ENCODE data around the gene CAPN14.

The CAPN14 gene

GRCh38 chr2:31163011-31163539 lies 54.2 kb downstream of the CAPN14 start (continued):
- TF ChIP-seq ZNF280D (tag by site-specific recombination; IDR thresholded peaks at IDR 0.05) (no peak), BCL11A (tag by site-specific recombination; IDR thresholded peaks at IDR 0.05; ENCODE audit: low read depth) (no peak), ZNF747 (tag by site-specific recombination; IDR thresholded peaks at IDR 0.05) (no peak), ZNF221 (tag by site-specific recombination; IDR thresholded peaks at IDR 0.05; ENCODE audit: borderline replicate concordance) (no peak), ZNF658 (tag by site-specific recombination; IDR thresholded peaks at IDR 0.05) (no peak), ZBTB8A (tag by site-specific recombination; IDR thresholded peaks at IDR 0.05) (no peak), ZNF280C (tag by site-specific recombination; IDR thresholded peaks at IDR 0.05) (no peak)

GRCh38 chr2:31161637-31162036 lies 55.7 kb downstream of the CAPN14 start:
- no peak overlapping the region for H3K4me3 ChIP-seq (ENCODE audit: low read depth, low read length)
- ChIA-PET POLR2A (no interaction called here), CTCF (interaction anchor here (0.7 to 1.9 kb wide), 3 partner anchors 8 to 172 kb away, joined by 3 to 8 read pairs (median 8); no protein-coding TSS in a partner anchor)
- no peaks in the 10 kb centered on the region for H3K36me3 ChIP-seq (ENCODE audit: control insufficient read depth in 2 of 2, insufficient read depth in 1 of 2, low read length in 2 of 2)
- no peak overlapping the region for H3K27ac ChIP-seq (ENCODE audit: extremely low read depth, low read depth, low read length)
- no peaks in the 10 kb centered on the region for H3K4me1 ChIP-seq (ENCODE audit: control insufficient read depth, insufficient read depth, low read length)
- H3K9me3 ChIP-seq (ENCODE audit: control insufficient read depth, insufficient read depth, low read depth, low read length), result no peaks in the 10 kb centered on the region
- no peak for TF ChIP-seq ZNF776 (tag by site-specific recombination; IDR thresholded peaks at IDR 0.05; ENCODE audit: borderline replicate concordance)
- TF ChIP-seq ZNF513 (tag by site-specific recombination; IDR thresholded peaks at IDR 0.05), result no peak
- TF ChIP-seq ZBTB6 (tag by site-specific recombination; IDR thresholded peaks at IDR 0.05), result no peak
- TF ChIP-seq ZNF184 (tag by site-specific recombination; IDR thresholded peaks at IDR 0.05), result no peak
- no peak for TF ChIP-seq ZNF549 (tag by site-specific recombination; IDR thresholded peaks at IDR 0.05)
- no peak for TF ChIP-seq ZNF155 (tag by site-specific recombination; IDR thresholded peaks at IDR 0.05)
- no peak for TF ChIP-seq PATZ1 (tag by site-specific recombination; IDR thresholded peaks at IDR 0.05)
- TF ChIP-seq ZNF169 (tag by site-specific recombination; IDR thresholded peaks at IDR 0.05), result no peak
- TF ChIP-seq ZBTB48 (tag by site-specific recombination; IDR thresholded peaks at IDR 0.05), result no peak
- no peak for TF ChIP-seq ZNF24 (tag by site-specific recombination; IDR thresholded peaks at IDR 0.05)
- TF ChIP-seq ZNF521 (tag by site-specific recombination; IDR thresholded peaks at IDR 0.05), result no peak
- TF ChIP-seq HIC1 (tag by site-specific recombination; IDR thresholded peaks at IDR 0.05), result no peak
- no peak for TF ChIP-seq ZBTB44 (tag by site-specific recombination; IDR thresholded peaks at IDR 0.05)
